GM23248 (cell line): ENCODE results near the gene SMPDL3B.

Experiments used
- EZH2 ChIP-seq: fragments of 200-600 bp; sonication (generic); IDR thresholded peaks from 2 replicates; pipeline ENCODE4 v1.6.1; 2018; ENCODE audit warnings: antibody characterized with exemption, mild to moderate bottlenecking; ENCODE audit not compliant: insufficient read depth, poor library complexity, severe bottlenecking
- EZH2phosphoT487 ChIP-seq: fragments of 200-600 bp; sonication (generic); IDR thresholded peaks from 2 replicates; pipeline ENCODE4 v1.6.1; 2018; ENCODE audit warnings: antibody characterized with exemption, moderate library complexity, mild to moderate bottlenecking, low read depth; ENCODE audit not compliant: insufficient read depth

DNA sequence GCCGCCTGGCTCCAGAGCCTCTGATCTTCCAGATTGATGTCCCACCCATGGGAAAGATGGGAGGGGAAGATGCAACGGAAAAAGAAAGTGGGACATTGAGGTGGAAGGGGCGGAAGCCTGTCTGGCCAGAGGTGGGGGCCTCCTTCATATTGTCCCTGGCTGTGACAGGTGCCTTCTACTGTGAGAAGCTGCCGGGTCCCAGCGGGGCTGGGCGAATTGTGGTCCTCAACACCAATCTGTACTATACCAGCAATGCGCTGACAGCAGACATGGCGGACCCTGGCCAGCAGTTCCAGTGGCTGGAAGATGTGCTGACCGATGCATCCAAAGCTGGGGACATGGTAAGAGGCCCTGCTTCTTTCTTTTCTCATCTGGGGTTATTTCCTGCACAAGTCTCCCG, 19.4 kb downstream of the SMPDL3B start:
- no peak for TF ChIP-seq EZH2phosphoT487
- TF ChIP-seq EZH2, result no peak
